Measurements from ENCODE around the gene SLC1A7.

DNA sequence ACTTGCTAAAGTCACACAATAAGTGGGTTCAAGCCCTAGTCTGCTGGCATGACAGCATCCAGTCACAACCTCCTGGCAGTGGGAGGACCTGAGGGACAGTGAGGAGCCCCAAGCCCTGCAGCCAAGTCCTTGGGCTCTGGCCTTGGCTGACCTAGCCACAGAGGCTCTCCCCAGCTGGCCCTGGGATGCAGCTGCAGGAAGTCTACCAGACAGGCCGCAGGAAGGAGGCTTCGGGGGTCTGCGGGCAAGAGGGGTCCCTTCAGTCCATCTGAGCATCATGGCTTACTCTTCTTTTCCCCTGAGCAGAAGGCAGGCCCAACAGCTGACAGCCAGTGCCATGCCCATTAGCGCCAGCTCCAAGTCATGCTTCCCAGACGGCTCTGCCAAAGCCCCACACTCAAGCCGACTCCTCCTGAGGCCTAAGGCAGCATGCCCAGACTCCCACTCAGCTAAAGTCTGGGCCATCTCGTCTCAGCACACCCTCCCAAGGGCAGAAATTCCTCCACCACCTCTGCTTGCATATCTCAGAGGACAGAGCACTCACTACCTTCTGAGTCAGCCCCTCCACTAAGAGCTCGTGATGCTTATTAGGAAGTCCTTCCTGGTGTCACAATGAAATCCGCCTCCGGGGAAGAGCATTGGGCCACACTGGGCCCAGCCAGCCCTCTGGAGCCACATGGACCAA lies 20.1 kb downstream of the SLC1A7 start:
- TF ChIP-seq POLR2AphosphoS5 (IDR thresholded peaks at IDR 0.05; ENCODE audit: low read depth, low read length) (no peak), SIN3A (IDR thresholded peaks at IDR 0.05; ENCODE audit: borderline replicate concordance, insufficient read depth, low read depth, low read length) (no peak)
- TF ChIP-seq, protein P1, sequence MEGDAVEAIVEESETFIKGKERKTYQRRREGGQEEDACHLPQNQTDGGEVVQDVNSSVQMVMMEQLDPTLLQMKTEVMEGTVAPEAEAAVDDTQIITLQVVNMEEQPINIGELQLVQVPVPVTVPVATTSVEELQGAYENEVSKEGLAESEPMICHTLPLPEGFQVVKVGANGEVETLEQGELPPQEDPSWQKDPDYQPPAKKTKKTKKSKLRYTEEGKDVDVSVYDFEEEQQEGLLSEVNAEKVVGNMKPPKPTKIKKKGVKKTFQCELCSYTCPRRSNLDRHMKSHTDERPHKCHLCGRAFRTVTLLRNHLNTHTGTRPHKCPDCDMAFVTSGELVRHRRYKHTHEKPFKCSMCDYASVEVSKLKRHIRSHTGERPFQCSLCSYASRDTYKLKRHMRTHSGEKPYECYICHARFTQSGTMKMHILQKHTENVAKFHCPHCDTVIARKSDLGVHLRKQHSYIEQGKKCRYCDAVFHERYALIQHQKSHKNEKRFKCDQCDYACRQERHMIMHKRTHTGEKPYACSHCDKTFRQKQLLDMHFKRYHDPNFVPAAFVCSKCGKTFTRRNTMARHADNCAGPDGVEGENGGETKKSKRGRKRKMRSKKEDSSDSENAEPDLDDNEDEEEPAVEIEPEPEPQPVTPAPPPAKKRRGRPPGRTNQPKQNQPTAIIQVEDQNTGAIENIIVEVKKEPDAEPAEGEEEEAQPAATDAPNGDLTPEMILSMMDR (IDR thresholded peaks at IDR 0.05), result no peak
- TF ChIP-seq, protein P2, sequence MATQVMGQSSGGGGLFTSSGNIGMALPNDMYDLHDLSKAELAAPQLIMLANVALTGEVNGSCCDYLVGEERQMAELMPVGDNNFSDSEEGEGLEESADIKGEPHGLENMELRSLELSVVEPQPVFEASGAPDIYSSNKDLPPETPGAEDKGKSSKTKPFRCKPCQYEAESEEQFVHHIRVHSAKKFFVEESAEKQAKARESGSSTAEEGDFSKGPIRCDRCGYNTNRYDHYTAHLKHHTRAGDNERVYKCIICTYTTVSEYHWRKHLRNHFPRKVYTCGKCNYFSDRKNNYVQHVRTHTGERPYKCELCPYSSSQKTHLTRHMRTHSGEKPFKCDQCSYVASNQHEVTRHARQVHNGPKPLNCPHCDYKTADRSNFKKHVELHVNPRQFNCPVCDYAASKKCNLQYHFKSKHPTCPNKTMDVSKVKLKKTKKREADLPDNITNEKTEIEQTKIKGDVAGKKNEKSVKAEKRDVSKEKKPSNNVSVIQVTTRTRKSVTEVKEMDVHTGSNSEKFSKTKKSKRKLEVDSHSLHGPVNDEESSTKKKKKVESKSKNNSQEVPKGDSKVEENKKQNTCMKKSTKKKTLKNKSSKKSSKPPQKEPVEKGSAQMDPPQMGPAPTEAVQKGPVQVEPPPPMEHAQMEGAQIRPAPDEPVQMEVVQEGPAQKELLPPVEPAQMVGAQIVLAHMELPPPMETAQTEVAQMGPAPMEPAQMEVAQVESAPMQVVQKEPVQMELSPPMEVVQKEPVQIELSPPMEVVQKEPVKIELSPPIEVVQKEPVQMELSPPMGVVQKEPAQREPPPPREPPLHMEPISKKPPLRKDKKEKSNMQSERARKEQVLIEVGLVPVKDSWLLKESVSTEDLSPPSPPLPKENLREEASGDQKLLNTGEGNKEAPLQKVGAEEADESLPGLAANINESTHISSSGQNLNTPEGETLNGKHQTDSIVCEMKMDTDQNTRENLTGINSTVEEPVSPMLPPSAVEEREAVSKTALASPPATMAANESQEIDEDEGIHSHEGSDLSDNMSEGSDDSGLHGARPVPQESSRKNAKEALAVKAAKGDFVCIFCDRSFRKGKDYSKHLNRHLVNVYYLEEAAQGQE (IDR thresholded peaks at IDR 0.05; ENCODE audit: insufficient read depth in 1 of 2, low read depth in 2 of 2, low read length in 1 of 2), result no peak
